Measurements from ENCODE around the gene CORO7.

Gene CORO7

DNA sequence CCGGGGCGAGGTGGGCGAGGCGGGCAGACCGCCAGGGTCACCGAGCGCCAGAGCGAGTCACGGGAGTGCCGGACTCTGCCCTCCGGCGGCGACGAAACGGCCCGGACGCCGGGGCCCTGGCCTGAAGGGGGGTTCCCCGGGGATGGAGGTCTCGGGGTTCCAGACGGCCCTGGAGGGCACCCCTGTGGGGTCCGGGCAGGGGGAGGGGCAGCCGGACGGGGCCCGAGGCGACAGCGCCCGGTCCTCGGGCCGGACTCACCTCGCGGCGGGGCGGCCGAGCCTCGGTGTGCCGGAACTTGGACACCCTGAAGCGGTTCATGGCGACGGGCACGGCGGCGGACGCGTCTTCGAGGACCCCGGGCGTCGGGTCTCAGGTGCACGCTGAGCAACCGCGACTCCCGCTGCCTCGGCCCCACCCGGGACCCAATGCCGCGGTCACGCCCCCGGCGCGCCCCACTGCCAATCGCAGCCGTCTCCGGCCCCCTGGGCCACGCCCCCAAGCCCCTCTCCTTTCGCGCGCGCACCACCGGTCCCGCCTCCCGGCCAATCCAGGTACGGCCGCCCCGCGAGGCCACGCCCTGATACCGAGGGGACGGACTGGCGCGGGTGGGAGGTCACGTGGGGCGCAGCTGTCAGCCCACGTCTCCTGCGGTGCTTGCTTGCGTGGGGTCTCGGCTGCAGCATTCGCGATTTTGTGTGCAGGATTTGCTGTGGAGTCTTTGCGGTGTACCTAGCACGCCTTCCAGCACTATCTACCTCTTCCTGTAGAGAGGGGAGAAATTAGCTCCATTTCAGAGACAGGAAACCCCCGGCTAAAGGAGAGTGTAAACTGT, at the start of gene CORO7:
Gene CORO7, minus strand, starts transcription at position 397 of the 833 bp plus-strand sequence. Its CDS starts 78 bp downstream, at position 319.
- DNase-seq: peak; percentile 99

- no peak for DNase-seq
Observed at GRCh38 chr16:4463522-4464163, 47.2 kb upstream of the CORO7 start.

DNA sequence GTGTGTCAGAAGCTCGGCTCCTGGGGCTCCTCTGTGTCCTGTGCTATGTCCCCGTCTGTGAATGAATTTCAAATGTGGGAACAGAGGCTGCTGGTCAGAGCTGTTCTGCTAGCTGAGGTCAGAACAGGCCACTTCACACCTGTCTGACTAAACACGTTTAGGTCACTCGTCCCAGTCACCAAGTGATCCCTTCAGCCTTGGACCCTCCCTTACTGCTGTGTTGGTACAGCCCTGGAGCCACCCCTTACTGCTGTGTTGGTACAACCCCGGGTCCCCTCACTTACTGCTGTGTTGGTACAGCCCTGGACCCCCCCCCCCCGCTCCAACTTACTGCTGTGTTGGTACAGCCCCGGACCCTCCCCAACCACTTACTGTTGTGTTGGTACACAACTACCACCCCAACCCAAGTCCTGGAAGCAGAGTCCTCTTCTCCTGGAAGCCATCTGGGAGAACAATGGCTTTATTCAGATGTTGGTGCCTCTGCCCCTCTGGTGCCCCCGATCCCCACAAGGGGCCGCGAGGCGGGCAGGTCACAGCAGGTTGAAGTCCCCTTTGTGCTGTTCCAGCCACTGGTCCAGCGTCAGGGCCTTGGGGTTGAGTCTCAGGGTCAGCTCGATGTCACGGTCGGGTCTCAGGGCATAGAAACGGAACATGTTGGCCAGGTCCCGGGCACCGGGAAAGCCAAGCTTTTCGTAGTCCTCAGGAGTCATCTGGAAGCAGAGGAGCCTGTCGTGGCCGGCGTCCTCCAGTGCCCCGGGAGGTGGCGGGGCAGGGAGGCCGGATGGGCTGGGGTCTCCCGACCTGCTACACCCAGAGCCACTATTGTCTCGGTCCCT, 45.1 kb upstream of the CORO7 start:
- DNase-seq: no peak

GRCh38 chr16:4460936-4461249, 44.5 kb upstream of the CORO7 start:
- no peak for DNase-seq

- no peak for DNase-seq
Observed at GRCh38 chr16:4455951-4456350, 39.6 kb upstream of the CORO7 start.

DNA sequence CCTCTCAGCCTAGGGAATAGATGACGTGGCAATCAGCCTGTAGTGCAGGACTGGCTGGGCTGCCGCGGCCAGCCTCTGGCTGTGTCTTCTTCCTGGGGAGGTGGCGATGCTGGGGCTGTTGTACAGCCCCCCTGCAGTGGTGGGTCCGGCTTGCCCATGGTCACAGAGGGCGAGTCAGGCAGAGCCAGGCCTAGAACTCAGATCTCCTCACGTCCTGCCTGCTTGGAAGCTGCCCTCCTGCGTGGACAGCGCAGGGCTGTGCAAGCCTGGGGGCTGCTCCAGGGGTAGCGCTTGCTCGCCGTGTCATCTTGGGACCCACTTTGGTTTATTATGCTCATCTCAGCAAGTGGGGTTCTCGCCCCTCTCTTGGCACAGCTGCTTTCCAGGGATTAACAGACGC, 38.7 kb upstream of the CORO7 start:
- no peak for DNase-seq

GRCh38 chr16:4454623-4455022, 38.2 kb upstream of the CORO7 start:
- no peak for DNase-seq

GRCh38 chr16:4452674-4453073, 36.3 kb upstream of the CORO7 start:
- no peak for DNase-seq

DNA sequence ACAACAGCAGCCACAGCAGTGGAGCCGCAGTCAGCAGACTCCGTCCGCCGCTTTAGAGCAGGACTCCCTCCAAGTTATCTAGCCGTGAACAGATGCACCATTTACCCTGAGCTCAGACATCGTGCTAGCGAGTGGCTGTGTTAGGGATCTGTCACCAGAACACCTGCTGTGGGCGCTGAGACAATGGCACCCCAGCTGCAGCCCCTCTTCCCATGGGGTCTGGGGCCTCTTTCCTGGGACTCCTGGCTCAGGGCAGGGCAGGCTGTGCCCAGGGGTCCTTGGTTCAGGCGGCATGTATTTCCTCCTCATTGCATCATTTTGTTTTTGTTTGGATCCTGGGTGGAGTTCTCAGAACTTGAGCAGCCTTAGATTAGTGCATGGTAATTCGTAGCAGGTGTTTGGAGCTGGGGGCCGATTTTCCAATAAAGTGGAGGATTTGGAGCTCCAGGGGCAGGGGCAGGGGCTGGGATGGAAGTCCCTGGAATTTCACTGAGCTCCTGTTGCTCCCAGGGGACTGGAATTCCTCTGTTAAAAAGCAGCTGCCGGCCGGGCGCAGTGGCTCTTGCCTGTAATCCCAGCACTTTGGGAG, 34.6 kb upstream of the CORO7 start:
- no peak for DNase-seq

DNA sequence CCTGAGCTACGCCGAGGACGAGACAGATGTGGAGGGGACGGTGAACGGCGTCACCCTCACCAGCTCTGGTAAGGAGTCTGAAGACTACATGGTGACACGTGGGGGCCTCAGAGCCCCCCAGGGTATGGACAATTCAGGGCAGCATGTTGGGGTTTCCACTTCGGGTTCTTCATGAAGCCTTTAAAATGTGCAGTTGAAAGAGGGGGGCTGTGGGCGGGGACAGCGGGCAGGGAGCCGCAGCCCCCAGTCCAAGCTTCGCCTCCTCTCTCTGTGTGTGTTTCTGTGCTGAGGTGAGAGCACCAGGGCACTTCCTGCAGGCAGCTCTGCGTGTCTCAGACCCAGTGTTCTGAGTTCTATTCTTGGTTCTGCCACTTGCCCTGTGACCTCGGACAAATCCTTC, 34.0 kb upstream of the CORO7 start:
- no peak for DNase-seq

GRCh38 chr16:4443986-4444385, 27.6 kb upstream of the CORO7 start:
- DNase-seq: no peak

DNA sequence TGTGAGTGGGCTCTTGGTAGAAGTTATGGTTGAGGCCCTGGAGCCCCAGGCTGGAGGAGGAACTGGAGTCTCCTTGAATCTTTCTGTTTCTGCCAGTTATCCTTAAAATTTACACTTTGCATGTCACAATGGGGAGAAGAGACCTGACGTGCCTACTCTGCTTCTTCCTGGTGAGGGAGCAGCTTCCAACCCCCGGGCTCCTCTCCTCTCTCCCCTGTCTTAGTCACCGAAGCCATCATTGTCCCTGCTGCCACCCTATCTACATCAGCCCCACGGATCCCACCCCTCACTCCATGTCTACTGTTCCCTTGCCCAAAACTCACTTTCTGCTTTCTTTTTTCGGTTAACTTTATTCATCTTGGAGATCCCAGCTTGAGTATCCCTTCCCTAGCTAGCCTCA, 26.9 kb upstream of the CORO7 start:
- no peak for DNase-seq

- no peak for DNase-seq
Observed at GRCh38 chr16:4442371-4442770, 26.0 kb upstream of the CORO7 start.

- no peak for DNase-seq
Observed at GRCh38 chr16:4437366-4437765, 21.0 kb upstream of the CORO7 start.

DNA sequence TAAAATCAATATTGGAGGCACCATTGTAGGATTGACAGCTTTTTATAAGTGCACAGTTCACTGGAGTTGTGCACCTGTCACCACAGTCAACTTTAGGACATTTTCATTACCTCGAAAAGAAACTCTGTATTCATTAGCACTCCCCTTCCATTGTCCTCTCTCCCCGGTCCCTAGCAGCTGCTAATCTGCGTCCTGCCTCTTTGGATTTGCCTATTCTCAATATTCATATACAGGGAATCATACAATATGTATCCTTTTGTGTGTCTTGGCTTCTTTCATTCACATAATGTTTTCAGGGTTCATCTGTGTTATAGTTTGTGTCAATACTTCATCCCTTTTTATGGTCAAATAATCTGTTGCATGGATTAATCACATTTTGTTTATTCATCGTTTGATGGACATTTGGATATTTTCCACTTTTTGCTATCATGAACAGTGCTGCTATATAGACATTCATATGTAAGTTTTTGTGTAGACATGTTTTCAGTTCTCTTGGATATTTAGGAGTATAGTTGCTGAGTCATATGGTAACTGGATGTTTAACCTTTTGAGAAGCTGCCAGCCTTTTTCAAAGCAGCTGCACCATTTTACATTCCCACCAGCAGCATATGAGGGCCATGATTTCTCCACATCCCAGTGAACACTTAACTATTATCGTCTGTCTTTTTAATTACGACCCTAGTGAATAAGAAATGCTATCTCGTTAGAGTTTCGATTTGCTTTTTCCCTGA, 19.1 kb upstream of the CORO7 start:
- DNase-seq: no peak

- no peak for DNase-seq
Observed at GRCh38 chr16:4433914-4434787, 17.8 kb upstream of the CORO7 start.

GRCh38 chr16:4433228-4433627, 16.8 kb upstream of the CORO7 start:
- DNase-seq: no peak

GRCh38 chr16:4431023-4431422, 14.6 kb upstream of the CORO7 start:
- DNase-seq: no peak

DNA sequence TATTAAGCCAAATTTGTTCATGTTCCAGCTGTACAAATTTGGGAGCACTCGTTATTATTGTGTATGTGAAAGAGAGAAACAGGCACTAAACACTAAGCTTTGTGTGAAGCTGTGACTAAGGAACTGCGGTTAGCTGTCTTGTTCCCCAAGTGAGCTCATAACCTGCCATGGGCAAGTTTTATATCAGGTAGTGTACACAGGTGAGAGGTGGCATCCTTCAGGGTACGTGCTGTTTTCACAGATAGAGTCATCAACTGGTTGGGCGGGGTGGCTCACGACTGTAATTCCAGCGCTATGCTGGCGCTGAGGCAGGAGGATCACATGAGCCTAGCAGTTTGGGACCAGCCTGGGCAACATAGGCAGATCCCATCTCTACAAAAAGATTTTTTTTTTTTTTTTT, 12.1 kb upstream of the CORO7 start:
- no peak for DNase-seq

- DNase-seq: no peak
Observed at GRCh38 chr16:4426722-4427372, 10.5 kb upstream of the CORO7 start.

GRCh38 chr16:4426021-4426684, 9.8 kb upstream of the CORO7 start:
- no peak for DNase-seq
